ENCODE measurements around the gene PRKCA.

DNA sequence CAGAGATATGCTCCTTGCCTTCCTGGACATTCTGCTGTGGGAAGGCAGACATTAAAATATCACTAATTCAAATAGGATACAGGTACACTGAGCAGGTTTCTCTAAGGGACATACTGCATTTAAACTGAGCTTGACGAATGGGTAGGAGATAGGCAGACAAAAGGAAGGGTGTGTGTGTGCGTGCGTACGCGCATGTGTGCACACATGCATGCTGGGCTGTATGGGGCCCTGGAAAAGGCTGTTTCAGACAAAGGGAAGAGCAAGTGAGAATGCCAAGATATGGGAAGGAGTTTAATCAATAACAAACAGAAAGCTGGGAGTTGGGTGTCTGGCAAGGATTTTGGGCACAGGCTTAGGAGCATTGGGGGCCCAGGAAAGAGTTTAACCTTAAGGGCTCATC is 196.2 kb downstream of the PRKCA start:
- TF ChIP-seq CTCF (conservative IDR thresholded peaks at IDR 0.05; ENCODE audit: low read depth, low read length) (no peak), EZH2 (IDR thresholded peaks at IDR 0.05; ENCODE audit: low read length, unreplicated experiment) (no peak), EZH2phosphoT487 (IDR thresholded peaks at IDR 0.05; ENCODE audit: borderline replicate concordance, low read length) (no peak)
